ENCODE measurements around the gene ARHGEF7. TPM values are rescaled to one million over a fixed set of nuclear protein-coding genes. Genes with fewer than 3 reads are reported as not detected.

Gene ARHGEF7
- total and polyA plus RNA-seq, 2 experiments from 2014 or later = 23.6 to 58.9 TPM

GRCh38 chr13:111262715-111263114 lies 147.6 kb downstream of the ARHGEF7 start:
- ATAC-seq (no peak), DNase-seq (ENCODE audit: low spot score) (no peak)
- Histone ChIP-seq H3K27me3 (ENCODE audit: insufficient read depth) (no peaks in the 10 kb centered on the region), H3K36me3 (ENCODE audit: insufficient read depth) (no peaks in the 10 kb centered on the region), H3K4me1 (ENCODE audit: insufficient read depth) (no peaks in the 10 kb centered on the region), H3K9me2 (ENCODE audit: insufficient read depth) (no peaks in the 10 kb centered on the region), H4K20me1 (replicated peaks; ENCODE audit: insufficient read depth) (peaks cover 10% of the 10 kb centered on the region), H2AFZ (no peak overlapping the region), H3K4me2 (no peak overlapping the region), H3K79me2 (replicated peaks; ENCODE audit: insufficient read depth) (peaks cover 5% of the 10 kb centered on the region), H3F3A (replicated peaks; ENCODE audit: low read depth) (no peaks in the 10 kb centered on the region), H3K4me3 (no peak overlapping the region), H3K27ac (ENCODE audit: low read depth) (no peak overlapping the region)
- Mint-ChIP-seq H3K4me1 (peaks cover 21% of the 10 kb centered on the region), H3K27me3 (ENCODE audit: insufficient read depth, low read depth, poor library complexity) (peaks cover 1% of the 10 kb centered on the region), H3K9me3 (no peaks in the 10 kb centered on the region; the same call in 2 of the 3 replicates), H3K36me3 (ENCODE audit: low read depth) (peaks cover 22% of the 10 kb centered on the region), H3K4me3 (no peak overlapping the region), H3K27ac (no peak overlapping the region)
- TF ChIP-seq JUNB (IDR thresholded peaks at IDR 0.05; ENCODE audit: unreplicated experiment) (no peak), CREB1 (CRISPR knock-in tag; IDR thresholded peaks at IDR 0.05; ENCODE audit: low read depth) (no peak)

- Mint-ChIP-seq H3K4me1 (peaks cover 21% of the 10 kb centered on the region), H3K27ac (no peak overlapping the region), H3K4me3 (no peak overlapping the region), H3K27me3 (ENCODE audit: insufficient read depth, low read depth, poor library complexity) (peaks cover 1% of the 10 kb centered on the region), H3K36me3 (ENCODE audit: low read depth) (peaks cover 19% of the 10 kb centered on the region), H3K9me3 (no peaks in the 10 kb centered on the region; the same call in 2 of the 3 replicates)
- Histone ChIP-seq H3K36me3 (ENCODE audit: insufficient read depth) (no peaks in the 10 kb centered on the region), H2AFZ (no peak overlapping the region), H3K4me3 (no peak overlapping the region), H3K9me2 (ENCODE audit: insufficient read depth) (no peaks in the 10 kb centered on the region), H3K4me1 (ENCODE audit: insufficient read depth) (no peaks in the 10 kb centered on the region), H3K27me3 (ENCODE audit: insufficient read depth) (no peaks in the 10 kb centered on the region), H3F3A (replicated peaks; ENCODE audit: low read depth) (no peaks in the 10 kb centered on the region), H3K27ac (ENCODE audit: low read depth) (no peak overlapping the region), H3K4me2 (no peak overlapping the region), H3K79me2 (replicated peaks; ENCODE audit: insufficient read depth) (peaks cover 5% of the 10 kb centered on the region), H4K20me1 (replicated peaks; ENCODE audit: insufficient read depth) (peaks cover 12% of the 10 kb centered on the region)
- DNase-seq (ENCODE audit: low spot score) (no peak), ATAC-seq (no peak)
- TF ChIP-seq ZNF462 (CRISPR knock-in tag; IDR thresholded peaks at IDR 0.05) = no peak
- TF ChIP-seq ETS1 (IDR thresholded peaks at IDR 0.05) = no peak
- TF ChIP-seq REST (IDR thresholded peaks at IDR 0.05; ENCODE audit: unreplicated experiment) = no peak
Measured at GRCh38 chr13:111263566-111263965, 148.5 kb downstream of the ARHGEF7 start.

Measured in GM23338 (cell line).